Memory B cell (primary cell): ENCODE data around the gene MKRN2.
A peak's percentile ranks its signal among the peaks of the same experiment; 100 is the strongest.
"Not testable (repeated sequence)": the region's sequence is repeated elsewhere in the genome, so short reads cannot be mapped to it uniquely, and the experiment has no call there.

Experiments
- ATAC-seq: fragments of 150-1000 bp; cut with Tn5 transposase; 2 replicates; pipeline ENCODE4 v1.10.0; 2021; ENCODE audit warnings: low read depth, mild to moderate bottlenecking, moderate library complexity
- DNase-seq, 2 donors: peaks; one replicate each; pipeline ENCODE4 v3.0.0; 2022; ENCODE audit warnings: low spot score in 2 of 2
- H3K27ac Mint-ChIP-seq: one replicate; pipeline ENCODE4 v1.8.0; 2022; ENCODE audit warnings: mild to moderate bottlenecking, moderate library complexity, mixed read lengths
- H3K27me3 Mint-ChIP-seq: one replicate; pipeline ENCODE4 v1.8.0; 2022; ENCODE audit warnings: mixed read lengths
- H3K36me3 Mint-ChIP-seq: one replicate; pipeline ENCODE4 v1.8.0; 2022; ENCODE audit warnings: mild to moderate bottlenecking, mixed read lengths
- H3K4me1 Mint-ChIP-seq: one replicate; pipeline ENCODE4 v1.8.0; 2022; ENCODE audit warnings: mixed read lengths
- H3K4me3 Mint-ChIP-seq: one replicate; pipeline ENCODE4 v1.8.0; 2022; ENCODE audit warnings: mild to moderate bottlenecking, moderate library complexity, mixed read lengths
- H3K9me3 Mint-ChIP-seq: one replicate; pipeline ENCODE4 v1.8.0; 2022; ENCODE audit warnings: mixed read lengths

The MKRN2 gene

DNA sequence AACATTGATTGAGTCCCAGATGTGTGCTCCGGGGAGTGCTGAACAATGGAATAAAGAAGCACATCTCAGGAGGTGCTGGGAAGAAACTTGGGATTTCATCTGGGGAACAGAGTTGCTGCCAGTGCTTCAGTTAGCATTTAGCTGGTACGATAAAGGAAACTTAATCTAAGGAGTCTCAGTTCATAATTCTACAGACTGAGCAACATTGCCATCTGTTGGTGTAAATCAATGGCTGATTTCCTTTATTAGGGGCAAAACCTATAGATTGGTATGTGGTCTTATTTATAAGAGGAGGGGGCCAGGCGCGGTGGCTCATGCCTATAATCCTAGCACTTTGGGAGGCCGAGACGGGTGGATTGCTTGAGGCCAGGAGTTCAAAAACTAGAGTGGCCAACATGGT, 20.5 kb upstream of the MKRN2 start:
- no peak for ATAC-seq
- no peak for DNase-seq
- Mint-ChIP-seq H3K27ac (no peak overlapping the region), H3K36me3 (peaks cover 8% of the 10 kb centered on the region), H3K4me1 (no peaks in the 10 kb centered on the region), H3K9me3 (no peaks in the 10 kb centered on the region), H3K27me3 (no peaks in the 10 kb centered on the region), H3K4me3 (no peak overlapping the region)

DNA sequence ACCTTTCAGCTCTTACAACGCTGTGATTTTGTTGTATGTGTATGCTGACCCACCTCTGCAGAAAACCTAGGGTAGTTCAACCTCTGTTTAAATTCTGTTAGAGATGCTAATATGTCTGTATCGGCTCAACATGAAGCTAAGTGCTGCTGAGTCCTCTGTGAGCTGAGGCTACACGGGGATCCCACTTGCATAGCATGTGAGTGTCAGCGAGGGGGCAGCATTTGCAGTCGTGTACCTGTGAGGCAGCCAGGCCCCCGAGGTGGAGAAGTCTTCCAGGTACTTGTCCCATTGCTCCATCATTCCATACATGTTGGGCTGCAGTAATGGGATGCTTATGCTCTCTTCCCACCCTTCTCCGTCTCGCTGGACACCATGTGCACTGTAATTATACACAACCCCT, 15.3 kb upstream of the MKRN2 start:
- DNase-seq = no peak
- Mint-ChIP-seq H3K36me3 (no peaks in the 10 kb centered on the region), H3K9me3 (no peaks in the 10 kb centered on the region), H3K27me3 (no peaks in the 10 kb centered on the region), H3K27ac (no peak overlapping the region), H3K4me1 (no peaks in the 10 kb centered on the region), H3K4me3 (no peak overlapping the region)
- no peak for ATAC-seq

DNA sequence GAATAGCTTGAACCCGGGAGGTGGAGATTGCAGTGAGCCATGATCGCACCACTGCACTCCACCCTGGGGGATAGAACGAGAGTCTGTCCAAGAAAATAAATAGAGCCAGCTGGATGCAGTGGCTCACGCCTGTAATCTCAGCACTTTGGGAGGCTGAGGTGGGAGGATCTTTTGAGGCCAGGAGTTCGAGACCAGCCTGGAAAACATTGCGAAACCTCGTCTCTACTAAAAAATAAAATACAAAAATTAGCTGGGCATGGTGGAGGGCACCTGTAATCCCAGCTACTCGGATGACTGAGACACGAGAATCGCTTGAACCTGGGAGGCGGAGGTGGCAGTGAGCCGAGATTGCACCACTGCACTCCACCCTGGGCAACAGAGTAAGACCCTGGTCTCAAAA, 13.4 kb upstream of the MKRN2 start:
- H3K27me3 Mint-ChIP-seq, H3K4me1 Mint-ChIP-seq, H3K27ac Mint-ChIP-seq, H3K36me3 Mint-ChIP-seq, ATAC-seq, H3K4me3 Mint-ChIP-seq, DNase-seq, H3K9me3 Mint-ChIP-seq: not testable (repeated sequence)

DNA sequence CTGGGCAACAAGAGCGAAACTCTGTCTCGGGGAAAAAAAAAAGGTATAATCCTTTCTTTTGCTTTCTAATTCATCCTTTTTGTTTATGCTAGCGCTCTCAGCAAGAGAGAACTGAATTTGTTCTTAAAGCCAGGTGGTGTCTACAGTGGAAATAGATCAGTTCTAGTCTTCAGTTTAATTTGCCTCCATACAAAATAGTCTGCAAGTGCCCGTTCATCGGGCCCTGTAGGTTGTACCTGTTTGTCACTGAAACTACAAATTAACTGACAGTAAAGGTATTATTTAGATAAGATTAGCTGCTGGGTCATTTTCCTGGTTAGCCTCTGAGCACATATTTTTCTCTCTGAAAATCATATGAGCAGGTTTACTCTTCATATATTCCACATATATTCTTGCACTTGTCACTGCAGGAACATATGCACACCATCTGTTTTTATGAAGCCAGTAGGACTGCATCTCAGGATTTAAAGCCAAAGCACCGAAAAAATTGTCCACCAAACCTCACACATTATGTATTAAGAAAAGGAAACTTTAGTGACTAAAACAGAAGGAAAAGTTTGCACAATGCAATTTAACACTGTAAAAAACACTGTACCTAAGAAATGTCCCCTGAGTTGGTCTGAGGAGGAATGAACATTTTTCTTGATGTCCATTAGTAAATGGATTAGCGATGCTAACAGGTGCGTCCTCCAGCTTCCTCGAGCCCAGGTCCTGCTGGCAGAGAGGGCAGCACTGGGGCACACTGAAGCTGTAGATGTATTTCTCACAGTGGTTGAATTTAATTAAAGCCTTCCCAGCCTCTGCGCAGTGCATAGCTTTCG, 12.0 kb upstream of the MKRN2 start:
- ATAC-seq = no peak
- no peak overlapping the region for H3K27ac Mint-ChIP-seq
- no peaks in the 10 kb centered on the region for H3K4me1 Mint-ChIP-seq
- H3K9me3 Mint-ChIP-seq = no peaks in the 10 kb centered on the region
- DNase-seq = no peak
- H3K4me3 Mint-ChIP-seq = no peak overlapping the region
- no peaks in the 10 kb centered on the region for H3K36me3 Mint-ChIP-seq
- H3K27me3 Mint-ChIP-seq = no peaks in the 10 kb centered on the region

DNA sequence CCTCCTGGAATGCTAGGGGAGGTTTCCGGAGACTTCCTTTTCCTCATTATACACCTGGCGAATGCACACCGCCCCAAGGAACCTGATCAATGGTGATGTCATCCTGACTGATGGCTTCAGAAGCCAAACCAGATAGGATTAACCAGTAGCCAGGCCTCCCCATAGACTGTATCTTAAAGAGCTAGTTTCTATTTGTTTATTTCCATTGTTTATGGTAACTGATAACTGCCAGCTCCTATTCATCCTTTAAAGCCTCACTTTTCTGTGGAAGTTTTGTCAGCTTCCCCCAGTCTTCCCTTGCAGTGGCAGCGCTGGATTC, 11.5 kb upstream of the MKRN2 start, which contains the start of gene MKRN2OS:
TSS of gene MKRN2OS (minus strand) at position 27 of the 319 bp plus-strand sequence. CDS start 35 bp downstream, outside the sequence.
- H3K27ac Mint-ChIP-seq = no peak within 1 kb of the TSS
- no peaks in the 10 kb centered on the region for H3K4me1 Mint-ChIP-seq
- H3K9me3 Mint-ChIP-seq = no peaks in the 10 kb centered on the region
- H3K4me3 Mint-ChIP-seq = no peak within 1 kb of the TSS
- peaks cover 4% of the 10 kb centered on the region for H3K27me3 Mint-ChIP-seq
- ATAC-seq (no peak), DNase-seq (no peak)
- no peaks in the 10 kb centered on the region for H3K36me3 Mint-ChIP-seq

DNA sequence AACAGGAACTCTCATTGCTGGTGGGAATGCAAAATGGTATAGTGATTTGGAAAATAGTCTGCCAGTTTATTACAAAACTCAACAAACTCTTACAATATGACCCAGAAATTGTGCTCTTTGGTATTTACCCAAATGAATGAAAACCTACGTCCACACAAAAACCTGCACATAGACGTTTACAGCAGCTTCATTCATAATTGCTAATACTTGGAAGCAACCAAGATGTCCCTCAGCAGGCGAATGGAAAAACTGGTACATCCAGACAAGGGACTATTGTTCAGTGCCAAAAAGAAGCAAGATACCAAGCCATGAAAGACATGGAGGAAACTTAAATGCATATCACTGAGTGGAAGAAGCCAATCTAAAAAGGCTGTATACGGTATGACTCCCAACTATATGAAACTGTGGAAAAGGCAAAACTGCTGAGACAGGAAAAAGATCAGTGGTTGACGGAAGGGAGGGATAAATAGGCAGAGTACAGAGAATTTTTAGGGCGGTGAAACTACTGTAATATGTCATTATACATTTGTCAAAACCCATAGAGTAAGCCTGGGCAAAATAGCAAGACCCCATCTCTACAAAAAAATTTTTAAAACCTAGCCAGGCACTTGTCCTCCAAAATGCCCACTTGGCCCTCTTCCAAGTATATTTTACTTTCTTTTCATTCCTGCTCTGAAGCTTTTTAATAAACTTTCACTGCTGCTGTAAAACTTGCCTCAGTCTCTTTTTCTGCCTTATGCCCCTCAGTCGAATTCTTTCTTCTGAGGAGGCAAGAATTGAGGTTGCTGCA, 6.7 kb upstream of the MKRN2 start:
- no peak overlapping the region for H3K27ac Mint-ChIP-seq
- peaks cover 6% of the 10 kb centered on the region for H3K4me1 Mint-ChIP-seq
- H3K4me3 Mint-ChIP-seq = no peak overlapping the region
- DNase-seq = no peak
- H3K36me3 Mint-ChIP-seq = no peaks in the 10 kb centered on the region
- H3K9me3 Mint-ChIP-seq = no peaks in the 10 kb centered on the region
- peaks cover 4% of the 10 kb centered on the region for H3K27me3 Mint-ChIP-seq
- no peak for ATAC-seq

DNA sequence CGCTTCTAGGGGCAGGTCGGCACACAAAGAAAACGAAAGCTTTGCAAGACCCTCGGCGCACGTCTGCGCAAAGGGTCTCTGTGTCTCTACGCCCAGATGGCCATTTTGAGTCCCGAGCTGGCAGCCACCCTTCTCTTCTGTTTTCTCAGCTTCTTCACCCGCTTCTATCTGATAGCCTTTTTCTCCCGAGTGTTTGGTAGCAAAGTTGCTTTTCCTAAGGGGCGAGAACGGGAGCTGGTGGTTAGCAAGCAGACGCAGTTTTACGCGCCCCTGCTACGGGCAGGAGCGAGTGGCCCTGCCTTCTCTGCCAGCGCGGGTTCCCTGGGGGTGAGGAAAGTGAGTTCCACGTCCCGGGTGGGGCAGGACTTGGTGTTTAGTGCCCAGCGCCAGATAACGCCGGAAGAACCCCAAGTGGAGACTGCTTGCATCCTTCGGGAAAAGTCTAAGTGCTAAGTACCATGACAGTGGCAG, 2.9 kb upstream of the MKRN2 start:
- Mint-ChIP-seq H3K36me3 (no peaks in the 10 kb centered on the region), H3K27me3 (peaks cover 4% of the 10 kb centered on the region), H3K27ac (no peak overlapping the region), H3K9me3 (no peaks in the 10 kb centered on the region), H3K4me3 (peak overlapping the region; percentile 75), H3K4me1 (peaks cover 24% of the 10 kb centered on the region)
- peak; percentile 1 to 27 for DNase-seq
- ATAC-seq = no peak

DNA sequence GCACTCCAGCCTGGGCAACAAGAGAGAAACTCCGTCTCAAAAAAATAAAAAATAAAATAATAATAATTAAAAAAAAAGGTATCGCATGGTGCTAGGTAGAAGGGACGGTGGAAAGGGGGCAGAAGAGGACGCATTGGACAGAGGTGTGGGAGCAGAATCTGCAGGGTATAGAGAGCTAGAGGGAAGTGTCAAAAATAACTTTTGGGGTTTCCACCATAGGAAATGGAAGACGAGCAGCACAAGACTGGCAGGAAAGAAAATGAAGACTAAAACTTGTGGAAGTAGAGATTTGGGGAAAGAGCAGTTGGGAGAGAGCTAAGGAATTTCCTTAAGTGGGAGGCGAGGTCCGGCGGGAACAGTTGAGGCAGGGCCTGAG, 585 bp upstream of the MKRN2 start:
- peaks cover 43% of the 10 kb centered on the region for H3K4me1 Mint-ChIP-seq
- H3K27ac Mint-ChIP-seq = peak overlapping the region; percentile 77
- ATAC-seq (no peak), DNase-seq (no peak)
- H3K27me3 Mint-ChIP-seq = no peaks in the 10 kb centered on the region
- peak overlapping the region; percentile 97 for H3K4me3 Mint-ChIP-seq
- H3K9me3 Mint-ChIP-seq = no peaks in the 10 kb centered on the region
- no peaks in the 10 kb centered on the region for H3K36me3 Mint-ChIP-seq

DNA sequence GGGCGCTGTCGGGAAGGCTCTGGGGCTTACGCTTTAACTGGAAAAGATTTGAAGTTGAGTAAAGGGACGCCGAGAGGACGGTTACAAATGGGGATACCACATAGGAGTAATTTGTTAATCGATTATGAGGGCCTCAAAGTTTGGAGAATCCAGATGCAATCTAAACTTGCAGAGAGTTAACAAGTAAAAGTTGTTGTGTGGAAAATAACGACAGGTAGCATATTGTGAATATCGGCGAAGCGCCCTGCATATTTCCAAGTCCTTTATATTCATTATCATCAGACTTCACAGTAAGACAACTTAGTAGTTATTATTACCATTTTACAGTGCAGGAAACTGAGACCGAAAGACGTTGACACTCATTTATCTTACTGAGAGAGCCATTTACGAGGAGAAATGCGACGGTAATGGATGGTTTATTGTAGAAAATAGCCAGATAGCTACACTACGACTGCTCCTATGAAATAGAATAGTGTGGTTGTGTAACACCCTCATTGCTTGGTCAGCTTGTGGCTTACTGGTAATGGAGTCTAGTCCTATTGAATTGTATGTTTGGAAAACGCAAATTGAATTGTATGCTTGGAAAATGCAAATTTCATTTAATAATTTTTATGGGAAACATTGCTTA, 700 bp downstream of the MKRN2 start:
- DNase-seq (no peak), ATAC-seq (no peak)
- no peaks in the 10 kb centered on the region for H3K9me3 Mint-ChIP-seq
- no peaks in the 10 kb centered on the region for H3K36me3 Mint-ChIP-seq
- H3K27me3 Mint-ChIP-seq = no peaks in the 10 kb centered on the region
- H3K4me1 Mint-ChIP-seq = peaks cover 51% of the 10 kb centered on the region
- H3K4me3 Mint-ChIP-seq = peak overlapping the region; percentile 97
- peak overlapping the region; percentile 77 for H3K27ac Mint-ChIP-seq

DNA sequence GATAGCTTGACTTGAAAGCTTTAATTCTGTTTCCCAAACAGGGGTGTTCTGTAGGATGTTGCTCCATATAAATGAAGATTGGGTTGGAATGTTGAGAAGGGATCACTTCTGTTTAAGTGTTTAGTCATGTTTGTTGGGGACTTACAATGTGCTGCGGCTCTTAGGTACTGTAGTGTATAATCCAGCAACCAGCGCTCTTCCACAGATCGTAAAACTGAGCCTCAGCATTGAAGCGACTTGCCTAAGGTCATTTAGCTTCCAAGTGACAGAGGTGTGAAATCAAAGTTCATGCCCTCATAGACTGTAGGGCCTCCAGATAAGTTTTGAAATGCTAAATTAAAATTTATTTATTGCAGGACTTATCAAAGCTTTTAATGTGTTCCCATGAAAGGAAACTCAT, 1.8 kb downstream of the MKRN2 start:
- DNase-seq (no peak), ATAC-seq (no peak)
- H3K9me3 Mint-ChIP-seq = no peaks in the 10 kb centered on the region
- H3K27ac Mint-ChIP-seq = no peak overlapping the region
- peak overlapping the region; percentile 62 for H3K4me3 Mint-ChIP-seq
- H3K27me3 Mint-ChIP-seq = no peaks in the 10 kb centered on the region
- peaks cover under 1% of the 10 kb centered on the region for H3K36me3 Mint-ChIP-seq
- H3K4me1 Mint-ChIP-seq = peaks cover 50% of the 10 kb centered on the region

DNA sequence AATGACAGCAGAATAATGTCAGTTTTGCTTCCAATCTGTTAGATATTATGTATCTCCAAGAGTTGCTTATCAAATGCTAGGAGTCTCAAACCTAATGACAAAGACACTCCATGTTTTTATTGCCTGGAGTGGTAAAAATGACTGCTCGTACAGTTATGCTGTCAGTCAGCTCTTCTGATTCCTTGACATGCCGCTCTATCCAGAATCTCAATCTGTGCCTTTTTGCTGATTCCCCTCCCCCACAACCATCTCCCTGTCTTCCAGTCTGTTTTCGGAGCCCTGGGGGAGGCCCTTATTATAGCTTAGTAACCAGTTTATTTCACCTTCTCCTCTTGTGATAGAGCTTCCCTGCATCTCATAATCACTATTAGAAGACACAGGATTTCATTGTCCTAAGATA, 2.6 kb downstream of the MKRN2 start:
- no peak for DNase-seq
- peaks cover 2% of the 10 kb centered on the region for H3K36me3 Mint-ChIP-seq
- peaks cover 46% of the 10 kb centered on the region for H3K4me1 Mint-ChIP-seq
- no peak overlapping the region for H3K27ac Mint-ChIP-seq
- H3K4me3 Mint-ChIP-seq = no peak overlapping the region
- H3K27me3 Mint-ChIP-seq = no peaks in the 10 kb centered on the region
- H3K9me3 Mint-ChIP-seq = no peaks in the 10 kb centered on the region
- no peak for ATAC-seq

DNA sequence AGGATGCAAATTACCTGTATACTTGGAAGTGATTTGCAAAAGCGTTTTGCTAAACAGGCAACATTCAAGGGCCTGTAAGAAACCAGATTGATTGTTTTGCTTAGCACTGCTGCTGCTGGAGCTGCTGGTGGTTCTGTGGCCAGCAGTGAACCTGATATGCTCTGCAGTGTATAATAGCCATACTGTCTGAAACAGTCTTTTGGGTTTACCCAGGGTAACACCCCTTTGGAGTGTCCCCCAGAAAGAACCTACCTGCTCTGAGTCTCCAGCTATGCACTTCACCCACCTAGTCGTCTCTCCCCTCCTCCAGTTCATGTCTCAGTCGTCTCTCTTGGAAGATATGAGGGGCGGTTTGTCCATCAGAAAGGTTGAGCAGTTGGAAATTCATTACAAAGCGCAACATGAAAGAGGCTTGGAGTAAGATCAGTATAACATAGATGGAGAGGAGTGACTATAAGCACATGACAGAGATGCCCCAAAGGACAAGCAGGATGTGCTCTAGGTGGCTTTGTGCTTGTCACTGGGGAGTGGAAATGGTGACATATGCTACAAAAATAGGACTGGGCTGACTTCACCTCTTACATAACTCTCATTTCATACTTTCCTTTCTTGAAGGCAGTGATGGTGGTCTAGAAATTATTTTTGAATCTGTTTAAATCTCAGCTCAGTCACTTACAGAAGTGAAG, 3.8 kb downstream of the MKRN2 start:
- ATAC-seq (peak; percentile 27), DNase-seq (no peak)
- Mint-ChIP-seq H3K27me3 (no peaks in the 10 kb centered on the region), H3K27ac (peak overlapping the region; percentile 64), H3K9me3 (peaks cover 2% of the 10 kb centered on the region), H3K4me1 (peaks cover 50% of the 10 kb centered on the region), H3K36me3 (peaks cover 8% of the 10 kb centered on the region), H3K4me3 (no peak overlapping the region)

DNA sequence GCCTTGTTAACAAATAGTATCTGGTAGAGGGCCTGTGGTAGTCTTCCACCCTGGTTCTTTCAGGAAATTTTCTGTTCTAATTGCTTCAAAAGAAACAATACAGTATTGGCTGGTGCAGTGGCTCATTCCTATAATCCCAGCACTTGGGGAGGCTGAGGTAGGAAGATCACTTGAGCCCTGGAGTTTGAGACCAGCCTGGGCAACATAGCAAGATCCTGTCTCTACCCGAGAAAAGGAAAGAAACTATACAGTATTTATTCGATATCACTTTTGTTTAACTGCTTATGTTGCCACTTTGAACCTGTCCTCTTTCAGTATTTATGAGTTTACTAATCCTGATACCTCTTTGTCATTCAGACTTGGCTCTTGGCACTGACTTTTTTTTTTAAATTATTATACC, 4.5 kb downstream of the MKRN2 start:
- no peak overlapping the region for H3K4me3 Mint-ChIP-seq
- peaks cover 51% of the 10 kb centered on the region for H3K4me1 Mint-ChIP-seq
- peaks cover 6% of the 10 kb centered on the region for H3K9me3 Mint-ChIP-seq
- H3K27me3 Mint-ChIP-seq = no peaks in the 10 kb centered on the region
- DNase-seq (no peak), ATAC-seq (no peak)
- H3K36me3 Mint-ChIP-seq = peaks cover 12% of the 10 kb centered on the region
- peak overlapping the region; percentile 64 for H3K27ac Mint-ChIP-seq

DNA sequence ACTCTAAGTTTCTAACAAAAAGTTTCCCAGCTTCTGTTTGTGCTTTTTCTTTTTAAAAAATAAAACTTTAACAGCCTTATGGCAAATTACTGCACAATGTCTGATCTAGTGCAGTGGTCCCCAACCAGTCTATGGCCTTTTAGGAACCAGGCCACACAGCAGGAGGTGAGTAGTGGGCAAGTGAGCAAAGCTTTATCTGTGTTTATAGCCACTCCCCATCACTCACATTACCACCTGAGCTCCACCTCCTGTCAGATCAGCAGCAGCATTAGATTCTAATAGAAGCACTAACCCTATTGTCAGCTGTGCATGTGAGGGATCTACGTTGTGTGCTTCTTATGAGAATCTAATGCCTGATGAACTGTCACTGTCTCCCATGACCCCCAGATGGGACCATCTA, 5.6 kb downstream of the MKRN2 start:
- H3K4me3 Mint-ChIP-seq = no peak overlapping the region
- DNase-seq (no peak), ATAC-seq (no peak)
- no peak overlapping the region for H3K27ac Mint-ChIP-seq
- H3K9me3 Mint-ChIP-seq = peaks cover 9% of the 10 kb centered on the region
- H3K36me3 Mint-ChIP-seq = peaks cover 17% of the 10 kb centered on the region
- H3K27me3 Mint-ChIP-seq = no peaks in the 10 kb centered on the region
- H3K4me1 Mint-ChIP-seq = peaks cover 49% of the 10 kb centered on the region
